Naive thymus-derived CD8-positive, alpha-beta T cell (primary cell): Measurements from ENCODE around the gene RARB. TPM values are rescaled to one million over a fixed set of nuclear protein-coding genes. Genes with fewer than 3 reads are reported as not detected.

Experiments used
- ATAC-seq, 2 donors: fragments of 150-1000 bp; cut with Tn5 transposase in 1 of 2; sonication (Bioruptor Pico), chemical (Tn5 transposase) in 1 of 2; 1 replicate in 1 of 2; 2 replicates in 1 of 2; pipeline ENCODE4 v1.10.0; 2021; ENCODE audit warnings: mild to moderate bottlenecking in 2 of 2, moderate library complexity in 2 of 2
- POLR2A ChIA-PET: fragments of 350-600 bp; sonication (Branson Sonifier 250); formaldehyde crosslinking; loops from one replicate; lab custom pipeline; 2021; ENCODE audit warnings: antibody characterized with exemption; lab: Charles Lee
- DNase-seq, 10 donors: peaks; one replicate each; pipeline versions ENCODE4 v3.0.0 to v3.0.0-alpha.2; 2020 to 2022
- H3K27ac Mint-ChIP-seq, 10 donors: one replicate each; pipeline ENCODE4 v1.8.0; 2020 to 2022; ENCODE audit warnings: mild to moderate bottlenecking in 10 of 10, mixed read lengths in 10 of 10, moderate library complexity in 4 of 10, inconsistent platforms in 1 of 10
- H3K27me3 Mint-ChIP-seq, 5 donors: one replicate each; pipeline ENCODE4 v1.8.0; 2021 to 2022; ENCODE audit warnings: mixed read lengths in 5 of 5
- H3K36me3 Mint-ChIP-seq, 3 donors: one replicate each; pipeline ENCODE4 v1.8.0; 2020 to 2022; ENCODE audit warnings: mixed read lengths in 3 of 3, mild to moderate bottlenecking in 2 of 3, inconsistent platforms in 1 of 3
- H3K4me1 Mint-ChIP-seq, 4 donors: one replicate each; pipeline ENCODE4 v1.8.0; 2021 to 2022; ENCODE audit warnings: mixed read lengths in 4 of 4
- H3K4me3 Mint-ChIP-seq, 10 donors: one replicate each; pipeline ENCODE4 v1.8.0; 2020 to 2022; ENCODE audit warnings: mild to moderate bottlenecking in 10 of 10, mixed read lengths in 10 of 10, moderate library complexity in 6 of 10, inconsistent platforms in 1 of 10
- H3K9me3 Mint-ChIP-seq, 9 donors: one replicate each; pipeline ENCODE4 v1.8.0; 2020 to 2022; ENCODE audit warnings: mixed read lengths in 9 of 9, mild to moderate bottlenecking in 3 of 9, inconsistent platforms in 1 of 9, moderate library complexity in 1 of 9
- polyA plus RNA-seq, 3 donors: library from polyadenylated mRNA; unstranded; fragments of 300-500 nt; fragmentation: Illumina TruSeq; gene quantifications; one replicate each; pipeline ENCODE4 v1.2.3, GENCODE V29; 2021
- total RNA-seq, 8 experiments: library from RNA in 2 of 8; stranded (reverse) in 2 of 8; gene quantifications; one replicate each; pipeline ENCODE4 v1.2.3 and lab custom pipeline; 2021 to 2026

The RARB gene
- total and polyA plus RNA-seq, 5 experiments from 2014 or later, result 0.09 TPM; not detected in 4

DNA sequence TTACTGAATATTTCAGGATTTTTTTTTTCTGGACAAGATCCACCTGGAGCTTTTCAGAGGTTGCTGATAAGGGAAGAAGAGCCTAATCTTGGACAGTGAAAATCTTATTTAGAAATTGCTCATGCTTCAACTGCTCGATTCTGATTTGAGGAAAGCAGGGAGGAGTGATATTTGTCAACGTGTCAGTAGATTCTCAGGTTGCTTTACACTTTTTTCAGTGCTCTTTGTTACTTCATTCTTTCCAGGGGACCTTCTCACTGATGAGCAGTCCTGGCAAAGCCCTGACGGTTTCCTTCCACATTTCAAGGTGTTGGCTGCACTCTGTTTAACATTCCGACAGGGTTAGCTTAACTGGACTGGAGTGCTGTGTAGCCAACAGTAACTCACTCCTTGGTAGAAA is 24.1 kb upstream of the RARB start:
- Mint-ChIP-seq H3K27me3 (peaks cover 0 to 6% (median 2%) of the 10 kb centered on the region in 5 donors), H3K9me3 (peaks cover 0 to 10% (median 3%) of the 10 kb centered on the region in 9 donors), H3K27ac (no peak overlapping the region), H3K4me1 (no peaks in the 10 kb centered on the region), H3K36me3 (no peaks in the 10 kb centered on the region), H3K4me3 (no peak overlapping the region)
- POLR2A ChIA-PET, result interaction anchor here (0.6 kb wide), 1 partner anchor 1198 kb away, joined by 4 read pairs; no protein-coding TSS in a partner anchor
- ATAC-seq (no peak), DNase-seq (no peak)

DNA sequence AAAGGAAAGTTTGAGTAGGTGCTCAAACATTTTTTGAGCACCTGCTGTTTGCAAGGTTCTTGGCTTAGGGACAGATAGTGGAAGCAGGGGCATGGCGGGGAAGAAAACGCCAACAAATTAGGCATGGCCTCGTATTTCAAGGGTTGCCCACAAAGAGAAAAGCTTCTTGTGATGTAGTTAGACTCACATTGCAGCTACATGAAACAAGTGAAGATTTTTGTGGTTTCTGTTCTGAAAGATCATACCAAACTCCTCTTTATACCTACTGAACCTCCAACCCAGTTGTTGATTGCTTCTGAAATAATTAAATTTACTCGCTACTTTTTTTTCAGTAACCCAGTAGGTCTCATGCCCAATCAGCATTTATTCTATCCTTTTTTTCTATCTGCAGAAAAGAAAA is 23.5 kb upstream of the RARB start:
- no peak overlapping the region for H3K27ac Mint-ChIP-seq
- no peaks in the 10 kb centered on the region for H3K4me1 Mint-ChIP-seq
- no peaks in the 10 kb centered on the region for H3K36me3 Mint-ChIP-seq
- peaks cover 0 to 10% (median 3%) of the 10 kb centered on the region in 9 donors for H3K9me3 Mint-ChIP-seq
- H3K27me3 Mint-ChIP-seq, result peaks cover 0 to 6% (median 2%) of the 10 kb centered on the region in 5 donors
- H3K4me3 Mint-ChIP-seq, result no peak overlapping the region
- no peak for DNase-seq
- ATAC-seq, result no peak
- POLR2A ChIA-PET, result interaction anchor here (0.6 kb wide), 1 partner anchor 1197 kb away, joined by 4 read pairs; no protein-coding TSS in a partner anchor

DNA sequence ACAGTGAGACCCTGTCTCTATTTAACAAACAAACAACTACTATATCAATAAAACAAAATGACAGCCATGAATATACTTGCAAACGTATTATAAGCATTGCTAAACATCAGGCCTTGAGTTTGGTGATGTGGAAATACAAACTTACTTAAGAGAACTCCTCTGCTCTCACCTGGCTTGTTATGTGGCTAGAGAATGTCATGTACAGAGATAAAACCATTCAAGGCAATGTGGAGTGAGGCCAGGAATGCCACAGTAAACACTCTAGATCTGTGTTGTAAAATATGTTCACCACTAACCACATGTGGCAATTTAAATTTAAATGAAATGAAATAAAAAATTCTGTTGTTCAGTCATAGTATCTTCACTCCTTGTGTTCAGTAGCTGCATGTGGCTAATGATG is 22.7 kb upstream of the RARB start:
- DNase-seq, result no peak
- Mint-ChIP-seq H3K36me3 (no peaks in the 10 kb centered on the region), H3K27me3 (peaks cover 0 to 6% (median 2%) of the 10 kb centered on the region in 5 donors), H3K4me3 (no peak overlapping the region), H3K27ac (no peak overlapping the region), H3K9me3 (peaks cover 0 to 10% (median 3%) of the 10 kb centered on the region in 9 donors), H3K4me1 (no peaks in the 10 kb centered on the region)
- POLR2A ChIA-PET, result no interaction called here
- ATAC-seq, result no peak

DNA sequence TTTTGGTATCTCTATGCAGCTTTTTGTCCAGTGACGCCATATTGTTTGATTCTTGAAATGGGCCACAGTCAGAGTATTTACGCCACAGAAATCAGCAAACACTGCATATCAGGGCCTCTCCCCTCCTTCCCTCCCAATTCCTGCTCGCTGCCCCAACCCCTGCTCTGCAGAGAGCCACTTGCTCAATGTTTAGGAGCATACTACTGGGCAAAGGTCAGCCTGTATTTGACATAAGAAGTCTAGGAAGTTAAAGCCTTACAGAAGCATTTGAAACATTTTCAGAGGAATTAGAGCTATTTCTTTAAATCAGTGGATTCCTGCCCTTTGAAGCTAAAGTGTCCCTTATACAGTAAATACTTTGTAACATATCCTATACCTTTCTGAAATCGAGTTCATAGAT is 17.4 kb upstream of the RARB start:
- H3K27me3 Mint-ChIP-seq, result peaks cover 0 to 6% (median 0%) of the 10 kb centered on the region in 5 donors
- H3K9me3 Mint-ChIP-seq, result peaks cover 0 to 8% (median 2%) of the 10 kb centered on the region in 9 donors
- H3K4me1 Mint-ChIP-seq, result no peaks in the 10 kb centered on the region
- no peak overlapping the region for H3K4me3 Mint-ChIP-seq
- ATAC-seq (no peak), DNase-seq (no peak)
- H3K27ac Mint-ChIP-seq, result no peak overlapping the region
- POLR2A ChIA-PET, result no interaction called here
- no peaks in the 10 kb centered on the region for H3K36me3 Mint-ChIP-seq

GRCh38 chr3:25412269-25412668 is 15.8 kb upstream of the RARB start:
- ATAC-seq (no peak), DNase-seq (no peak)
- POLR2A ChIA-PET, result no interaction called here
- no peaks in the 10 kb centered on the region for H3K4me1 Mint-ChIP-seq
- no peak overlapping the region for H3K27ac Mint-ChIP-seq
- no peak overlapping the region for H3K4me3 Mint-ChIP-seq
- no peaks in the 10 kb centered on the region for H3K36me3 Mint-ChIP-seq
- H3K9me3 Mint-ChIP-seq, result peaks cover 0 to 11% (median 3%) of the 10 kb centered on the region in 9 donors
- H3K27me3 Mint-ChIP-seq, result peaks cover 0 to 6% (median 3%) of the 10 kb centered on the region in 5 donors

DNA sequence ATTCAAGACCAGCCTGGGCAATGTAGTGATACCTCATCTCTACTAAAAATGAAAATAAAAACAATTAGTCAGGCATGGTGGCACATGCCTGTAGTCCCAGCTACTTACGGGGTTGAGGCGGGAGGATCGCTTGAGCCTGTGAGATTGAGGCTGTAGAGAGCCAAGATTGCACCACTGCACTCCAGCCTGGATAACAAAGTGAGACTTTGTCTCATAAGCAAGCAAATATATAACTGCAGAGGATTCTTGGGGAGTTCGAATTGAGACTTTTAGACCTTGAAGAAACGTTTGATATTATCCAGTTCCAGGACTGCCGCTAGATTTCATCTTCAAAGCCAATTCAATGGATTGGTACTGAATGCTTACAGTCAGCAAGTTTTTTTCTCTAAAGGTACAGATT is 11.9 kb upstream of the RARB start:
- POLR2A ChIA-PET, result no interaction called here
- Mint-ChIP-seq H3K27me3 (peaks cover 2 to 24% (median 8%) of the 10 kb centered on the region in 5 donors), H3K27ac (no peak overlapping the region)

DNA sequence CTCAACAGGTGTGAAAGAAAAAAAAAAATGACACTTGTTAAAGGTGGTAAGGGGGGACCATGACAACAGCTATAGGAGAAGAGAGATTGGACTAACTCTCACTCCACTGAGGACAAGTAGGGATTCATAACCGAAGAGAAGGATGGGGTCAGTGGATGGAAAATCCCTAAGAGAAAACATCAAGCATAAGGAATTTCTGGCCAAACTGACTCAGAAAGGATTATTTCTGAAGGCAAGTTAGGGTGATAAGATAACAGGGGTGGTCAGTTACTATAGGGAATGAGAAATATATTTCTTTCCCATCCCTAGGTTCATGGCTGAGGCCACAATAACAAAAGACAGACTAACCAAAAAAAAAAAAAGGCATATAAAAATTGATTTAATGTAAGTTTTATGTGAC is 9.5 kb upstream of the RARB start:
- DNase-seq (no peak), ATAC-seq (no peak)
- POLR2A ChIA-PET, result no interaction called here
- H3K27ac Mint-ChIP-seq, result no peak overlapping the region
- peaks cover 0 to 11% (median 7%) of the 10 kb centered on the region in 9 donors for H3K9me3 Mint-ChIP-seq
- peaks cover 2 to 27% (median 13%) of the 10 kb centered on the region in 5 donors for H3K27me3 Mint-ChIP-seq
- H3K4me1 Mint-ChIP-seq, result no peaks in the 10 kb centered on the region
- no peak overlapping the region for H3K4me3 Mint-ChIP-seq
- no peaks in the 10 kb centered on the region for H3K36me3 Mint-ChIP-seq

More for the DNA sequence above, 11.9 kb upstream of the RARB start:
- DNase-seq, result no peak
- no peak for ATAC-seq
- Mint-ChIP-seq H3K4me1 (no peaks in the 10 kb centered on the region), H3K9me3 (peaks cover 0 to 11% (median 7%) of the 10 kb centered on the region in 9 donors), H3K36me3 (no peaks in the 10 kb centered on the region), H3K4me3 (no peak overlapping the region)

- peaks cover 2 to 34% (median 17%) of the 10 kb centered on the region in 5 donors for H3K27me3 Mint-ChIP-seq
- no peak for DNase-seq
- H3K4me1 Mint-ChIP-seq, result no peaks in the 10 kb centered on the region
- H3K9me3 Mint-ChIP-seq, result peaks cover 0 to 11% (median 5%) of the 10 kb centered on the region in 9 donors
- H3K36me3 Mint-ChIP-seq, result no peaks in the 10 kb centered on the region
- POLR2A ChIA-PET, result no interaction called here
- no peak overlapping the region for H3K4me3 Mint-ChIP-seq
- no peak for ATAC-seq
- no peak overlapping the region for H3K27ac Mint-ChIP-seq
These were observed 8.8 kb upstream of the RARB start for GRCh38 chr3:25419251-25419650.

- H3K27me3 Mint-ChIP-seq, result peaks cover 2 to 35% (median 17%) of the 10 kb centered on the region in 5 donors
- DNase-seq, result no peak
- H3K4me1 Mint-ChIP-seq, result no peaks in the 10 kb centered on the region
- POLR2A ChIA-PET, result no interaction called here
- ATAC-seq, result no peak
- H3K36me3 Mint-ChIP-seq, result no peaks in the 10 kb centered on the region
- no peak overlapping the region for H3K4me3 Mint-ChIP-seq
- H3K27ac Mint-ChIP-seq, result no peak overlapping the region
- peaks cover 0 to 11% (median 5%) of the 10 kb centered on the region in 9 donors for H3K9me3 Mint-ChIP-seq
These were observed 7.9 kb upstream of the RARB start for GRCh38 chr3:25420147-25420546.

DNA sequence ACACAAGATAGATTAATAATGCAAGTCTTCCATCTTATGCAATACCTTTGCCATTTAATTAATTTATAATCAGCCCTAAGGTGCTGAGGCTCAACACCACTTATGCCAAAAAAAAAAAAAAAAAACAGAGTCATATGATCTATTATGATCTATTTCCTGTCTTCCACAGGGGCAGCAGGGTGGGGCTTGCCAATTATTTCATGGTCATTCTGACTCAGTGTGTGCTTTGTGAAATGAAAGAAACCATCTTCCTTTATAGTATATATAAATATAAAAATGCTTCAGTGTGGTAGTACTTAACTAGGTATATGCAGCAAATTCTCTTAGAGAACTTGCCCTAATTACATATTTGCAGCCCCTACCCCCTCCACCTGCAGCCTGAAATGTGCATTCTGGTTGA is 7.2 kb upstream of the RARB start:
- POLR2A ChIA-PET, result no interaction called here
- no peak for ATAC-seq
- peaks cover 4 to 43% (median 19%) of the 10 kb centered on the region in 5 donors for H3K27me3 Mint-ChIP-seq
- no peak overlapping the region for H3K4me3 Mint-ChIP-seq
- peaks cover 0 to 11% (median 4%) of the 10 kb centered on the region in 9 donors for H3K9me3 Mint-ChIP-seq
- no peak for DNase-seq
- no peaks in the 10 kb centered on the region for H3K36me3 Mint-ChIP-seq
- no peak overlapping the region for H3K27ac Mint-ChIP-seq
- H3K4me1 Mint-ChIP-seq, result no peaks in the 10 kb centered on the region

- H3K9me3 Mint-ChIP-seq, result peaks cover 0 to 11% (median 4%) of the 10 kb centered on the region in 9 donors
- no peak for DNase-seq
- H3K4me3 Mint-ChIP-seq, result no peak overlapping the region
- ATAC-seq, result no peak
- H3K36me3 Mint-ChIP-seq, result no peaks in the 10 kb centered on the region
- peaks cover 13 to 51% (median 27%) of the 10 kb centered on the region in 5 donors for H3K27me3 Mint-ChIP-seq
- H3K27ac Mint-ChIP-seq, result no peak overlapping the region
- POLR2A ChIA-PET, result no interaction called here
- no peaks in the 10 kb centered on the region for H3K4me1 Mint-ChIP-seq
These were observed 6.3 kb upstream of the RARB start for GRCh38 chr3:25421747-25422146.

GRCh38 chr3:25423780-25424588 is 4.1 kb upstream of the RARB start:
- ATAC-seq (no peak), DNase-seq (no peak)
- H3K9me3 Mint-ChIP-seq, result peaks cover 0 to 3% (median 0%) of the 10 kb centered on the region in 9 donors
- POLR2A ChIA-PET, result no interaction called here
- peaks cover 0 to 8% (median 4%) of the 10 kb centered on the region in 4 donors for H3K4me1 Mint-ChIP-seq
- no peak overlapping the region for H3K27ac Mint-ChIP-seq
- H3K4me3 Mint-ChIP-seq, result no peak overlapping the region
- peaks cover 27 to 54% (median 36%) of the 10 kb centered on the region in 5 donors for H3K27me3 Mint-ChIP-seq
- H3K36me3 Mint-ChIP-seq, result peaks cover 0 to 6% (median 0%) of the 10 kb centered on the region in 3 donors

DNA sequence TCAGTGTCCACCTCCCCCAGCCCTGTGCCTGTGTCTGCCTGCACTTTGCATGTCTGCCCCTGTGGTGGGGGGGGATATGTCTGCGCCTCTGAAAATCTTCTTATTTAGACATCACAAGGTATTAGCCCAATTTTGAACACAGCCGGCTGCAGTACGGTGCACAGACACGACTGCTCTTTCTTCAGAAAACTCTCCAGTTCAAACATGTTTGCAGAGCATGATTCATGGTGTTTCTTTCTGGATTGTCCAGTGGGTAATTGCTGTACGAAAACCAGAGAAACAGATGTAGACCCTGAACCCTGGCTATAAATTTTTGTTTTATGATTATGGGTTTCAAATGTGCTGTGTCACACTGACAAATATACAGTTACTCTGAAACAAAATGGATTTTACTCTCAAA is 3.4 kb upstream of the RARB start:
- H3K27me3 Mint-ChIP-seq, result peaks cover 28 to 56% (median 34%) of the 10 kb centered on the region in 5 donors
- POLR2A ChIA-PET, result no interaction called here
- H3K4me3 Mint-ChIP-seq, result no peak overlapping the region
- no peak overlapping the region for H3K27ac Mint-ChIP-seq
- ATAC-seq (no peak), DNase-seq (no peak)
- peaks cover 0 to 6% (median 0%) of the 10 kb centered on the region in 3 donors for H3K36me3 Mint-ChIP-seq
- H3K9me3 Mint-ChIP-seq, result peaks cover 0 to 2% (median 0%) of the 10 kb centered on the region in 9 donors
- peaks cover 0 to 8% (median 4%) of the 10 kb centered on the region in 4 donors for H3K4me1 Mint-ChIP-seq
